ENCODE results near the gene B2M. TPM values are rescaled to one million over a fixed set of nuclear protein-coding genes. Genes with fewer than 3 reads are reported as not detected.

B2M gene
- 1,000 to 10,000 TPM; 7,206 to 7,719 TPM for total RNA-seq

GRCh38 chr15:44711096-44711742 lies at the start of gene B2M, which contains the start of gene PATL2:
Gene B2M (plus strand): TSS chr15:44711517. CDS start chr15:44711547, 30 bp downstream.
Gene PATL2 (minus strand): TSS chr15:44711323. CDS start chr15:44676490, 34,833 bp downstream.

GRCh38 chr15:44663410-44664308 lies 47.7 kb upstream of the B2M start, which contains the start of gene SPG11:
Gene SPG11 (minus strand): TSS chr15:44663662. CDS start chr15:44663647, 15 bp downstream.

GRCh38 chr15:44736181-44736765 lies 25.0 kb downstream of the B2M start, which contains the start of gene TRIM69:
Gene TRIM69 (plus strand): TSS chr15:44736528. CDS start chr15:44736705, 177 bp downstream.

Other genes with a start within 250 kb of the B2M start
- 10 to 100 TPM; 79.3 to 81.7 TPM for gene EIF3J, start 174.4 kb upstream of the B2M start, total RNA-seq
- 10 to 100 TPM; 68.0 to 79.1 TPM for gene SPG11, start 47.9 kb upstream of the B2M start, total RNA-seq
- gene PATL2, start 194 bp upstream of the B2M start, total RNA-seq: 10 to 100 TPM; 25.5 to 25.8 TPM
- 10 to 100 TPM; 42.2 to 42.4 TPM for gene TRIM69, start 25.0 kb downstream of the B2M start, total RNA-seq
- gene TERB2, start 245.2 kb downstream of the B2M start, total RNA-seq: not detected